ENCODE data around the gene PSMB11. TPM values are rescaled to one million over a fixed set of nuclear protein-coding genes. Genes with fewer than 3 reads are reported as not detected.

The PSMB11 gene
- total RNA-seq, 1 experiment from 2014 or later = not detected

DNA sequence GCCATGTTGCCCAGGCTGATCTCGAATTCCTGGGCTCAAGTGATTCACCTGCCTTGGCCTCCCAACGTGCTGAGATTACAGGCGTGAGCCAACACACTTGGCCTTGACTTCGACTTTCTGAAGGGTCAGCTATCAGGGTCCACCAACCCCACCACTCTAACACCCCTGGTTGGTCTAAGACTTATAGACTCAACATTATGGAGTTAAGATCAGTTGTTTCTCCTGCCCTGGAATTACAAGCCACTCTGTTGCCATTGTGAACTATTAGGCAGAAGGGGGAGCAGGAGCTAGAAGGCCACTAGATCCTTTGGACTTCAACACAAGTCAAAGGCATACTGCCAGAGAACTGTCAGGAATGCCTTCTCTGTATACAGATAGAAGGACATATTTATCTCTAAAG lies 1.9 kb upstream of the PSMB11 start:
- no peak for DNase-seq
- Mint-ChIP-seq H3K27ac (no peak overlapping the region), H3K9me3 (no peaks in the 10 kb centered on the region), H3K4me1 (peaks cover 10 to 20% of the 10 kb centered on the region in 2 experiments), H3K4me3 (no peak overlapping the region), H3K36me3 (ENCODE audit: insufficient read depth in 1 of 3, low read depth in 3 of 3) (peaks cover 0 to 1% (median 0%) of the 10 kb centered on the region in 3 experiments; a peak in 1 of 7 replicates), H3K27me3 (ENCODE audit: low read depth) (peaks cover 1% of the 10 kb centered on the region; the same call in 1 of the 2 replicates)
- no peak for TF ChIP-seq CTCF (conservative IDR thresholded peaks at IDR 0.05)
- H2BK120ac ChIP-seq (ENCODE audit: low read depth, low read length, poor library complexity, severe bottlenecking) = no peak overlapping the region
- H2BK12ac ChIP-seq (ENCODE audit: insufficient read length, low read depth, low read length) = no peak overlapping the region
- no peak overlapping the region for H3K56ac ChIP-seq (ENCODE audit: insufficient read length, low read depth, low read length)
- H3K23ac ChIP-seq (ENCODE audit: insufficient read length, low read depth, low read length) = no peak overlapping the region
- H4K8ac ChIP-seq (replicated peaks; ENCODE audit: insufficient read length, low read depth, low read length) = no peak overlapping the region
- no peaks in the 10 kb centered on the region for H4K20me1 ChIP-seq (ENCODE audit: control insufficient read depth, insufficient read depth, insufficient read length)
- H3K18ac ChIP-seq (ENCODE audit: insufficient read length, low read depth, low read length) = no peak overlapping the region
- no CpG with 5 or more reads among the region's 4 CpGs for WGBS (ENCODE audit: extremely low coverage, insufficient read length, low lambda C conversion rate)
- no peak overlapping the region for H4K91ac ChIP-seq (ENCODE audit: insufficient read length, low read depth, low read length)
- no peak overlapping the region for H4K5ac ChIP-seq (ENCODE audit: insufficient read length, low read depth, low read length)
- H3K4ac ChIP-seq (ENCODE audit: low read depth, low read length) = no peak overlapping the region
- H2AK5ac ChIP-seq (ENCODE audit: insufficient read length, low read length) = no peak overlapping the region
- H2BK15ac ChIP-seq (ENCODE audit: low read depth, low read length) = no peak overlapping the region
- no peak overlapping the region for H2BK20ac ChIP-seq (ENCODE audit: low read depth, low read length, poor library complexity, severe bottlenecking)
- no peak overlapping the region for H3K9ac ChIP-seq (ENCODE audit: extremely low read depth, insufficient read length, low read length)
- no peak overlapping the region for H2AFZ ChIP-seq (ENCODE audit: low read length)
- H3K4me1 ChIP-seq (ENCODE audit: insufficient read depth, low read length) = no peaks in the 10 kb centered on the region
- H2BK5ac ChIP-seq (ENCODE audit: insufficient read length, low read length) = no peak overlapping the region
- no peak overlapping the region for H3K14ac ChIP-seq (ENCODE audit: insufficient read depth, low read length)
- no peaks in the 10 kb centered on the region for H3K79me1 ChIP-seq (ENCODE audit: insufficient read depth, low read depth, low read length, poor library complexity, severe bottlenecking)
- no peak overlapping the region for H3T11ph ChIP-seq (ENCODE audit: low read length)
- H3K79me2 ChIP-seq (ENCODE audit: insufficient read depth, low read length) = no peaks in the 10 kb centered on the region
- no peaks in the 10 kb centered on the region for H3K9me3 ChIP-seq (ENCODE audit: control insufficient read depth, low read depth, low read length)
- H3K23me2 ChIP-seq (ENCODE audit: insufficient read length, low read depth, low read length, poor library complexity, severe bottlenecking) = no peaks in the 10 kb centered on the region
- no peak overlapping the region for H3K27ac ChIP-seq (ENCODE audit: insufficient read length, low read depth, low read length)
- H3K4me2 ChIP-seq (ENCODE audit: insufficient read depth, insufficient read length, low read length) = no peak overlapping the region
- no peaks in the 10 kb centered on the region for H3K27me3 ChIP-seq (ENCODE audit: insufficient read depth, low read length)
